Heart left ventricle (tissue), 16 donors: ENCODE results near the gene BTBD3. TPM values are rescaled to one million over a fixed set of nuclear protein-coding genes. Genes with fewer than 3 reads are reported as not detected.

ENCODE experiments used
- ATAC-seq, 4 donors: fragments of 200-7000 bp; cut with Tn5 transposase; one replicate each; pipeline ENCODE4 v1.9.1; 2020 to 2022; ENCODE audit warnings: moderate library complexity in 4 of 4, mild to moderate bottlenecking in 3 of 4, moderate number of reproducible peaks in 1 of 4
- DNase-seq, 5 donors: peaks; one replicate each; pipeline ENCODE4 v3.0.0-alpha.2; 2020
- H3K27ac ChIP-seq, 12 donors: fragments of 200-600 bp; sonication (generic) in 4 of 12; one replicate each; pipeline versions ENCODE4 v1.5.0 to v1.8.0; 2016 to 2022; ENCODE audit warnings: mild to moderate bottlenecking in 2 of 12
- H3K27me3 ChIP-seq, 9 donors: fragments of 200-600 bp; sonication (generic) in 2 of 9; one replicate each; pipeline versions ENCODE4 v1.5.1 to v1.8.0; 2016 to 2022; ENCODE audit warnings: mild to moderate bottlenecking in 3 of 9
- H3K36me3 ChIP-seq, 9 donors: fragments of 200-600 bp; sonication (generic) in 2 of 9; one replicate each; pipeline versions ENCODE4 v1.5.0 to v1.8.0; 2018 to 2022; ENCODE audit warnings: mild to moderate bottlenecking in 2 of 9
- H3K4me1 ChIP-seq, 12 donors: fragments of 200-600 bp; sonication (generic) in 4 of 12; one replicate each; pipeline versions ENCODE4 v1.5.0 to v1.8.0; 2016 to 2022; ENCODE audit warnings: mild to moderate bottlenecking in 3 of 12
- H3K4me3 ChIP-seq, 12 donors: fragments of 200-600 bp; sonication (generic) in 4 of 12; one replicate each; pipeline versions ENCODE4 v1.5.0 to v1.8.0; 2017 to 2022; ENCODE audit warnings: mild to moderate bottlenecking in 9 of 12, moderate library complexity in 4 of 12
- H3K9me3 ChIP-seq, 12 donors: fragments of 200-600 bp; sonication (generic) in 4 of 12; one replicate each; pipeline versions ENCODE4 v1.5.0 to v1.8.0; 2016 to 2022; ENCODE audit warnings: mild to moderate bottlenecking in 1 of 12
- POLR2A ChIP-seq, 2 donors: fragments of 450-650 bp; IDR thresholded peaks; one replicate each; pipeline ENCODE4 v1.6.1; 2017; ENCODE audit warnings: antibody characterized with exemption in 2 of 2, mild to moderate bottlenecking in 2 of 2, moderate library complexity in 2 of 2
- WGBS, 4 donors: extraction: QIAGEN DNeasy Blood & Tissue Kit in 2 of 4; methylation state at CpG; one replicate each; pipeline versions ENCODE4 v1.1.5 to v1.1.7; 2013 to 2018; 5-methylcytosine and 5-hydroxymethylcytosine counted together
- intact Hi-C, 10 donors: fragments of 100-400 bp; cut with DNase I; formaldehyde crosslinking; loops; one replicate each; pipeline versions ENCODE4 v1.11.1 to v1.14.2; 2022
- polyA plus RNA-seq, 2 donors: library from polyadenylated mRNA; stranded (reverse); fragments of 200-250 nt; gene quantifications; one replicate each; pipeline ENCODE4 v1.2.3, GENCODE V29; 2013
- total RNA-seq, 9 donors: library from RNA; depleted of rRNA in 2 of 9; stranded (reverse); fragments of >200 nt in 2 of 9; fragmentation: NEBNext Ultra II Directional in 3 of 9; extraction: Animal tissue kit (Norgen Biotek cat#: 25700) in 3 of 9; gene quantifications; one replicate each; pipeline versions ENCODE4 v1.1.0 to v1.2.4, GENCODE V29; 2016 to 2023
- TF ChIP-seq, protein P1 (sequence below), 12 donors: fragments of 200-600 bp; sonication (generic) in 4 of 12; IDR thresholded peaks; one replicate each; pipeline versions ENCODE4 v1.5.0 to v1.8.0; 2018 to 2022; ENCODE audit warnings: antibody characterized with exemption in 12 of 12, mild to moderate bottlenecking in 5 of 12
- donor health status: ischemic (EF 13 %, LVEDD 7.1; RV severe dilation, severe dysfunction).
- donor health status: healthy with polysubstance abuse.
- donor health status: DM: no; HTN: yes; CAD: no.
- donor health status: DM: no; HTN: no; CAD: no.
- donor health status: ischemic (EF 25% LVEDD 6.9; RV normal size, moderate dysfunction).
- donor health status: ischemic (EF 25% LVEDD 5.7; RV mildly dilated, moderate dysfunction).
- donor health status: healthy.
- donor health status: DM: yes; HTN: yes; CAD: no.
- donor health status: ischemic (EF 35%, LVEDD 5.7; RV mildly dilated, moderate dysfunction).
- donor health status: nonischemic (EF 11% LVEDD 7.7; RV severe dilation, severe dysfunction).
- donor health status: DM: yes; HTN: yes; CAD: no.
- donor health status: PGD.
- donor health status: ischemic (EF 29% LVEDD 5.4; RV normal size, mild dysfunction).
- donor health status: nonischemic (EF 23%, LVEDD 6.1; RV moderate dilation, normal function).

Gene BTBD3
- total and polyA plus RNA-seq, 11 donors: 4.8 to 33.9 (median 23.9) TPM

DNA sequence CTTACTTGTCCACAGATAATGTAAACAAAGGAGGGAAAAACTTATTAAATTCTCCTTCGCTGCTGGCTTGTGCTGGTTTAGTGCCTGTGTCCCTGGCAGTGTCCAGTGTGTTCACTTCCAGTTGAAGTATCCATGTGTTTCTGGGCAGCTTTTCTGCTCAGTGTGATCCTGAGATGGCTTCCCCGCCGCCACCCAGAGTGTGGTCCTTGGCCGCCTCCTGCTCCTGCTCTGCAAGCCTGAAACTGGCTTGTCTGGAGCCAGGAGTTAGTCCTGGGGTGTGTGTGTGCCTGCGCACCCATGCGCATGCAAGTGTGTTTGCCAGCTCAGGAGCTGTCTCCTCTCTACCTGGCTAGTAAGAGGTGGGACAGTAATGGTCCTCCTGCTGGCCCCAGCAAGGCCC lies 7.2 kb downstream of the BTBD3 start:
- no peak for ATAC-seq
- 95 to 99% (median 96%) methylated on average over 5 to 6 of the region's 6 CpGs for WGBS, 4 donors
- no peak overlapping the region for H3K27ac ChIP-seq
- no peak overlapping the region for H3K4me3 ChIP-seq
- DNase-seq: no peak
- intact Hi-C loops: loop anchor here in 2 of 10 donors (5.0 kb wide), 2 partner anchors 62 to 238 kb away; no protein-coding TSS in a partner anchor
- peaks cover 0 to 42% (median 18%) of the 10 kb centered on the region in 12 donors for H3K4me1 ChIP-seq
- H3K27me3 ChIP-seq: no peaks in the 10 kb centered on the region
- TF ChIP-seq, protein P1, sequence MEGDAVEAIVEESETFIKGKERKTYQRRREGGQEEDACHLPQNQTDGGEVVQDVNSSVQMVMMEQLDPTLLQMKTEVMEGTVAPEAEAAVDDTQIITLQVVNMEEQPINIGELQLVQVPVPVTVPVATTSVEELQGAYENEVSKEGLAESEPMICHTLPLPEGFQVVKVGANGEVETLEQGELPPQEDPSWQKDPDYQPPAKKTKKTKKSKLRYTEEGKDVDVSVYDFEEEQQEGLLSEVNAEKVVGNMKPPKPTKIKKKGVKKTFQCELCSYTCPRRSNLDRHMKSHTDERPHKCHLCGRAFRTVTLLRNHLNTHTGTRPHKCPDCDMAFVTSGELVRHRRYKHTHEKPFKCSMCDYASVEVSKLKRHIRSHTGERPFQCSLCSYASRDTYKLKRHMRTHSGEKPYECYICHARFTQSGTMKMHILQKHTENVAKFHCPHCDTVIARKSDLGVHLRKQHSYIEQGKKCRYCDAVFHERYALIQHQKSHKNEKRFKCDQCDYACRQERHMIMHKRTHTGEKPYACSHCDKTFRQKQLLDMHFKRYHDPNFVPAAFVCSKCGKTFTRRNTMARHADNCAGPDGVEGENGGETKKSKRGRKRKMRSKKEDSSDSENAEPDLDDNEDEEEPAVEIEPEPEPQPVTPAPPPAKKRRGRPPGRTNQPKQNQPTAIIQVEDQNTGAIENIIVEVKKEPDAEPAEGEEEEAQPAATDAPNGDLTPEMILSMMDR (IDR thresholded peaks at IDR 0.05): no peak
- TF ChIP-seq POLR2A (IDR thresholded peaks at IDR 0.05): no peak
- peaks cover 0 to 71% (median 36%) of the 10 kb centered on the region in 9 donors for H3K36me3 ChIP-seq
- no peaks in the 10 kb centered on the region for H3K9me3 ChIP-seq

- Histone ChIP-seq H3K9me3 (no peaks in the 10 kb centered on the region), H3K36me3 (peaks cover 0 to 67% (median 36%) of the 10 kb centered on the region in 9 donors), H3K27me3 (no peaks in the 10 kb centered on the region), H3K27ac (no peak overlapping the region), H3K4me1 (peaks cover 0 to 31% (median 17%) of the 10 kb centered on the region in 12 donors), H3K4me3 (no peak overlapping the region)
- no peak for DNase-seq
- intact Hi-C loops: no loop called here
- ATAC-seq: no peak
- 74 to 82% (median 78%) methylated on average over 4 of the region's 4 CpGs for WGBS, 4 donors
- no peak for TF ChIP-seq POLR2A (IDR thresholded peaks at IDR 0.05)
- TF ChIP-seq, protein P1 (IDR thresholded peaks at IDR 0.05): no peak
Observed at GRCh38 chr20:11926292-11926998, 8.8 kb downstream of the BTBD3 start.

- Histone ChIP-seq H3K27me3 (no peaks in the 10 kb centered on the region), H3K36me3 (peaks cover 0 to 41% (median 17%) of the 10 kb centered on the region in 9 donors), H3K4me1 (peaks cover 0 to 5% (median 0%) of the 10 kb centered on the region in 12 donors), H3K27ac (no peak overlapping the region), H3K9me3 (no peaks in the 10 kb centered on the region), H3K4me3 (no peak overlapping the region)
- WGBS, 4 donors: 93 to 98% (median 97%) methylated on average over 3 of the region's 3 CpGs
- ATAC-seq (no peak), DNase-seq (no peak)
- TF ChIP-seq, protein P1 (IDR thresholded peaks at IDR 0.05): no peak
- TF ChIP-seq POLR2A (IDR thresholded peaks at IDR 0.05): no peak
- intact Hi-C loops: loop anchor here in 1 of 10 donors (5.0 kb wide), 1 partner anchor 42 kb away; no protein-coding TSS in a partner anchor
Observed at GRCh38 chr20:11929947-11930346, 12.3 kb downstream of the BTBD3 start.

DNA sequence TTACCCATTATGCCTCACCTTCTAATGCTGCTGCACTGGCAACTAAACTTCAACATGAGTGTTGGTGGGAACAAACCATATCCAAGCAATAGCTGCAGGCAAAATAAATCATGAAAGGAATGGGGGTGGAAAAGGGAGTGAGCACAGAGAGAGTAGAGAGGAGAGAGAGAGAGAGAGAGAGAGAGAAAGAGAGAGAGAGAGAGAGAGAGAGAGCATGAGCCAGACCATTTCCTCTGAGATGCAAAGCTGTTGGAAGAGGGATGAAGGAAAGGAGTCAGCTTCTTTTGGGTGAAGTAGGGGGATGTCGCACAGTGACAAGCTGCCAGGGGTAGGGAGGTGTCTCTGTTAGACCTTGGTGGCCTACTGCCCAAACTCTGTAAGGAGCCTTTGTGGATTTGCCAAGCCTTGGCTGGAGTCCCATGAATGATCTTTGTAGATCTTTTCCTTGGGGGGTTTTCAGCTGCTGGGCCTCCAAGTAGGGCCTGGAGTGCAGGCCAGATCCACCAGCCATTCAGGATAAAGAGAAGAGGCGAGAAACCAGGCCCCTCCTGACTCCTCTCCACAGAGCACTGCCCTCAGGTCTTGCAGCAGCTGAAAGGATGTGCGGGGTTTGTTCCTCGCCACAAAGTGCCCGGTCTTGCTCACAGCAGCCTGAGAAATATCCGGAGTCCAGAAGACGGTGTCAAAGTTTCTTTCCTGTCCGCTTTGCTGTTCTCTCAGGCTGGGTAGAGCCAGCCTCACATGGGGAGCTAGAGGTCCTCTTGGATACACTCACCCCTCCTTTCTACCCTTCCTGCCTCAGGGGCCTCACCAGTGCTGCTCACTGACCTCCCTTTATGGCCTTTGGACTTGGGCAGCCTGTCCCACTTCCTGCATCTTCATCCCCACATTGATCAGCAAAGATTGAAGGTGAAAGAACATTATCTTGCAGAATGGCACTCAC lies 17.8 kb downstream of the BTBD3 start:
- ATAC-seq (peak in 2 of 4 donors; percentile 10 to 29), DNase-seq (peak in 1 of 5 donors; percentile 40)
- peaks cover 0 to 3% (median 0%) of the 10 kb centered on the region in 12 donors for H3K4me1 ChIP-seq
- H3K36me3 ChIP-seq: no peaks in the 10 kb centered on the region
- WGBS, 4 donors: 81 to 86% (median 83%) methylated on average over 8 of the region's 8 CpGs
- H3K9me3 ChIP-seq: no peaks in the 10 kb centered on the region
- TF ChIP-seq, protein P1 (IDR thresholded peaks at IDR 0.05): no peak
- no peak for TF ChIP-seq POLR2A (IDR thresholded peaks at IDR 0.05)
- no peak overlapping the region for H3K27ac ChIP-seq
- no peak overlapping the region for H3K4me3 ChIP-seq
- intact Hi-C loops: no loop called here
- H3K27me3 ChIP-seq: no peaks in the 10 kb centered on the region
